Upper lobe of left lung (tissue), 6 donors: Measurements from ENCODE around the gene NEK10. TPM values are rescaled to one million over a fixed set of nuclear protein-coding genes. Genes with fewer than 3 reads are reported as not detected.

Experiments
- ATAC-seq, 2 donors: fragments of 200-7000 bp; cut with Tn5 transposase; one replicate each; pipeline ENCODE4 v1.9.1; 2022; ENCODE audit warnings: mild to moderate bottlenecking in 2 of 2, moderate library complexity in 2 of 2; ENCODE audit not compliant: low FRiP score in 2 of 2
- DNase-seq, 2 donors: peaks; one replicate each; pipeline ENCODE4 v3.0.0-alpha.2; 2019 to 2020
- H3K27ac ChIP-seq, 4 donors: fragments of 200-600 bp; sonication (generic); one replicate each; pipeline ENCODE4 v1.5.1; 2016 to 2019
- H3K27me3 ChIP-seq, 4 donors: fragments of 200-600 bp; sonication (generic); one replicate each; pipeline ENCODE4 v1.5.1; 2017 to 2019
- H3K36me3 ChIP-seq, 4 donors: fragments of 200-600 bp; sonication (generic); one replicate each; pipeline ENCODE4 v1.5.1; 2016 to 2019
- H3K4me1 ChIP-seq, 4 donors: fragments of 200-600 bp; sonication (generic); one replicate each; pipeline ENCODE4 v1.5.1; 2018 to 2019
- H3K4me3 ChIP-seq, 4 donors: fragments of 200-600 bp; sonication (generic); one replicate each; pipeline ENCODE4 v1.5.1; 2017 to 2019; ENCODE audit warnings: mild to moderate bottlenecking in 2 of 4, moderate library complexity in 1 of 4
- H3K9me3 ChIP-seq, 4 donors: fragments of 200-600 bp; sonication (generic); one replicate each; pipeline ENCODE4 v1.5.1; 2018 to 2019
- EP300 ChIP-seq, 4 donors: sonication (generic); formaldehyde crosslinking; IDR thresholded peaks; one replicate each; pipeline ENCODE4 v1.5.1; 2017; ENCODE audit warnings: antibody characterized with exemption in 4 of 4, control low read depth in 2 of 4
- POLR2A ChIP-seq, 4 donors: fragments of 450-650 bp; IDR thresholded peaks; one replicate each; pipeline ENCODE4 v1.5.1; 2016 to 2017; ENCODE audit warnings: antibody characterized with exemption in 4 of 4, mild to moderate bottlenecking in 2 of 4
- POLR2AphosphoS5 ChIP-seq, 2 donors: sonication (generic); formaldehyde crosslinking; IDR thresholded peaks; one replicate each; pipeline ENCODE4 v1.5.1; 2017; ENCODE audit warnings: antibody characterized with exemption in 2 of 2
- WGBS, 2 donors: methylation state at CpG; one replicate each; pipeline ENCODE4 v1.1.5; 2017 to 2018; 5-methylcytosine and 5-hydroxymethylcytosine counted together
- total RNA-seq, 6 donors: library from RNA; depleted of rRNA in 4 of 6; stranded (reverse); fragments of >200 nt in 4 of 6; gene quantifications; one replicate each; pipeline versions ENCODE4 v1.1.0 to v1.2.1, GENCODE V29; 2016 to 2021
- TF ChIP-seq, protein P1 (sequence below), 6 experiments: fragments of 450-650 bp in 4 of 6; fragments of 200-600 bp in 2 of 6; sonication (generic) in 2 of 6; IDR thresholded peaks; one replicate each; pipeline ENCODE4 v1.5.1; 2016 to 2019; ENCODE audit warnings: antibody characterized with exemption in 6 of 6
- donor health status: DM: no; HTN: no; CAD: no; lungs with moderate emphysema.
- donor health status: DM: no; HTN: yes; CAD: no; lungs with severe emphysema.

Gene NEK10
- total RNA-seq, 6 donors from 2014 or later, result 0.29 to 85.3 (median 12.1) TPM

DNA sequence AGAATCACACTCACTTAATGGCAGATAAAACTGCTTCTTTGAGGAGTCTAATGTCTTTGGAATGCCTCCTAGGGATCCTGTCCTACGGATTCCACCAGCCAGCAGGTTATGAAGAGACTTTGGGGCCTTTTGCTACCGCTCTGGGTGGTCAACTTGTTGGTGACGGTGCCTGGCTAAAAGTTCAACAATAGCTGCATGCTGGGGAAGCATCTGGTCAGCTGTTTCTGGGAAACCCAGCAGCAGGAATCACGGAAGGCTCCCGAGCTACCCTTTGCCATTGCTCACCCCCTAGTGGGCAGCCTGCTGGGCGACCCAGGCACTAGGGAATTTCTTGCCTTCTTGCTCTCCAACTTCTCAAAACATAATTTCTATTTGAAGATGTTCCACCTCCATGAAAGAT lies 263.3 kb downstream of the NEK10 start:
- 83 to 92% methylated on average over 6 of the region's 6 CpGs for WGBS, 2 donors
- H3K4me3 ChIP-seq, result no peak overlapping the region
- no peak for DNase-seq
- no peaks in the 10 kb centered on the region for H3K9me3 ChIP-seq
- TF ChIP-seq, protein P1, sequence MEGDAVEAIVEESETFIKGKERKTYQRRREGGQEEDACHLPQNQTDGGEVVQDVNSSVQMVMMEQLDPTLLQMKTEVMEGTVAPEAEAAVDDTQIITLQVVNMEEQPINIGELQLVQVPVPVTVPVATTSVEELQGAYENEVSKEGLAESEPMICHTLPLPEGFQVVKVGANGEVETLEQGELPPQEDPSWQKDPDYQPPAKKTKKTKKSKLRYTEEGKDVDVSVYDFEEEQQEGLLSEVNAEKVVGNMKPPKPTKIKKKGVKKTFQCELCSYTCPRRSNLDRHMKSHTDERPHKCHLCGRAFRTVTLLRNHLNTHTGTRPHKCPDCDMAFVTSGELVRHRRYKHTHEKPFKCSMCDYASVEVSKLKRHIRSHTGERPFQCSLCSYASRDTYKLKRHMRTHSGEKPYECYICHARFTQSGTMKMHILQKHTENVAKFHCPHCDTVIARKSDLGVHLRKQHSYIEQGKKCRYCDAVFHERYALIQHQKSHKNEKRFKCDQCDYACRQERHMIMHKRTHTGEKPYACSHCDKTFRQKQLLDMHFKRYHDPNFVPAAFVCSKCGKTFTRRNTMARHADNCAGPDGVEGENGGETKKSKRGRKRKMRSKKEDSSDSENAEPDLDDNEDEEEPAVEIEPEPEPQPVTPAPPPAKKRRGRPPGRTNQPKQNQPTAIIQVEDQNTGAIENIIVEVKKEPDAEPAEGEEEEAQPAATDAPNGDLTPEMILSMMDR (IDR thresholded peaks at IDR 0.05), result no peak
- TF ChIP-seq EP300 (IDR thresholded peaks at IDR 0.05), result no peak
- no peak for TF ChIP-seq POLR2A (IDR thresholded peaks at IDR 0.05)
- no peak for TF ChIP-seq POLR2AphosphoS5 (IDR thresholded peaks at IDR 0.05)
- H3K36me3 ChIP-seq, result no peaks in the 10 kb centered on the region
- H3K27me3 ChIP-seq, result no peaks in the 10 kb centered on the region
- no peak for ATAC-seq
- H3K27ac ChIP-seq, result no peak overlapping the region
- H3K4me1 ChIP-seq, result no peaks in the 10 kb centered on the region

DNA sequence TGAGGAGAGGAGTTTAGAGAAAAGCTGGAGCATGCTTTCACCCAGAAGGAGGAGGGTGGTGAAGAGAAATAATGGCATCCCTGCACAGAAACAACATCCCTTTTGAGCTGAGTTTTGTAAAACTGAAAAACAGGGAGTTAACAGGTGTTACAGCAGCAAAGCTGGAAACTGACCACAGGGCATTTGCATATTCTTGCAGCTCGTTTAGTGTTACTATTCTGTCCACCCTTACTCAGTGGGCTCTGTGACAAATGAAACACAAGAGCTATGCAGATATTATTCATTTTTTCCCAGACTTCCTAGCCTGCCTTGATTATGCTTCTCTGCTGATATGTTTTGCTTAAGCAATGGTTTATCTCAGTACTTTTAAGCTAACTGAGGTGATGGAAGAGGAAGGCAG lies 272.0 kb downstream of the NEK10 start:
- H3K4me3 ChIP-seq, result no peak overlapping the region
- no peaks in the 10 kb centered on the region for H3K27me3 ChIP-seq
- ATAC-seq, result no peak
- DNase-seq, result no peak
- H3K27ac ChIP-seq, result no peak overlapping the region
- H3K36me3 ChIP-seq, result no peaks in the 10 kb centered on the region
- TF ChIP-seq EP300 (IDR thresholded peaks at IDR 0.05) (no peak), POLR2AphosphoS5 (IDR thresholded peaks at IDR 0.05) (no peak), POLR2A (IDR thresholded peaks at IDR 0.05) (no peak)
- TF ChIP-seq, protein P1 (IDR thresholded peaks at IDR 0.05), result no peak
- H3K4me1 ChIP-seq, result no peaks in the 10 kb centered on the region
- WGBS, 2 donors, result 63 to 64% methylated on average over 1 of the region's 1 CpG
- H3K9me3 ChIP-seq, result no peaks in the 10 kb centered on the region

DNA sequence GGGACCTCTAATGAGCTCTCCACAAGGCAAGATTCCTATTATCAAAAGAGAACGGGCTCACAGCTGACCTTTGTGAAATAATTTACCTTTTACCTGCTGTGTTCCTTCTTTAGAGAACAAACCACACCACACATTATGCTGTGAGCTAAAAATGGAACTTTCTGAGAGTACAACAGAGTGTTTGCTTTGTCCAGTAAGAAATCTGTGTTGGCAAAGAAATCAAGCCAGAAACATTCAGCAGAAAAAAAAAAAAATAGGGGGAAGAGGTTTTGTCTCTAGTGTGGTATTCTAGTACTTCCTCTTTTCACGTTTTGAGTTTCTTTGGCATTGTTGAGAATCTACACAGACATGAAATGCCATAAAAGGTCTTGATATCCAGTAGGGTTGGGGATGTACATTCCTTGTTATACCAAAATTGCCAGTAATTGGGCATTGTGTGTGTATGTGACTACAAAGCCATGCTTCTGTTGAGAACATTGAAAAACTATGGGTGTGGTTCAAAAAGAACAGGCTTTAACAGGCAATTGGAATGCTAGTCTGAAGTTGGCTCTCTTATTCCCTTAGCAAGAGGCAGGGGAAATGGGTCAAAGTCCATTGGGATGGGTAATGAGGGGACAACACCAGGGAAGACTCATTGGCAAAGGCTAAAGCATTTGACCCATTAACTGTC lies 273.5 kb downstream of the NEK10 start:
- DNase-seq (no peak), ATAC-seq (no peak)
- no peak for TF ChIP-seq EP300 (IDR thresholded peaks at IDR 0.05)
- TF ChIP-seq, protein P1 (IDR thresholded peaks at IDR 0.05), result no peak
- H3K9me3 ChIP-seq, result no peaks in the 10 kb centered on the region
- no peaks in the 10 kb centered on the region for H3K27me3 ChIP-seq
- 31 to 44% methylated on average over 2 of the region's 2 CpGs for WGBS, 2 donors
- no peaks in the 10 kb centered on the region for H3K4me1 ChIP-seq
- no peaks in the 10 kb centered on the region for H3K36me3 ChIP-seq
- H3K4me3 ChIP-seq, result no peak overlapping the region
- H3K27ac ChIP-seq, result no peak overlapping the region

DNA sequence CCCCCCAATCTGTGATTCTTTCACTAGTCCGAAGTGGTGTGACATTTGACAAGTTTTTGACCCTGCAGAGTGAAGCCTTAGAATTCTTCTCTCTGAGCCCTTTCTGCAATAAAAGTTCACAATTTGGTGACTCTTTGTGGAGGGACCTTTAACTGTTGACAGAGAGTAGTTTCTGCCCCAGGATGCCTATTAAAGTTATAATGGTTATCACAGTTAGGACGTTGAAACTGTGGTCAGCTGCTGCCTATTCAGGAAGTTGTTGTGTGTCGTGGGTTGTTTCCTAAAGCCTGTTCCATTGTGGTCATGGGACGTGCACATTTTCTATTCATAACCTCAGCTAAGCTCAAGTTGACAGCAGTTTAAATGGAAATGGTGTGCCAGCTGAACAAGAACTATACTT lies 274.5 kb downstream of the NEK10 start:
- Histone ChIP-seq H3K9me3 (no peaks in the 10 kb centered on the region), H3K27me3 (no peaks in the 10 kb centered on the region), H3K4me3 (no peak overlapping the region), H3K36me3 (no peaks in the 10 kb centered on the region), H3K27ac (no peak overlapping the region), H3K4me1 (no peaks in the 10 kb centered on the region)
- no peak for DNase-seq
- TF ChIP-seq, protein P1 (IDR thresholded peaks at IDR 0.05), result no peak
- TF ChIP-seq POLR2A (IDR thresholded peaks at IDR 0.05), result no peak
- no peak for TF ChIP-seq EP300 (IDR thresholded peaks at IDR 0.05)
- TF ChIP-seq POLR2AphosphoS5 (IDR thresholded peaks at IDR 0.05), result no peak
- ATAC-seq, result no peak
- 20 to 46% methylated on average over 4 of the region's 4 CpGs for WGBS, 2 donors

DNA sequence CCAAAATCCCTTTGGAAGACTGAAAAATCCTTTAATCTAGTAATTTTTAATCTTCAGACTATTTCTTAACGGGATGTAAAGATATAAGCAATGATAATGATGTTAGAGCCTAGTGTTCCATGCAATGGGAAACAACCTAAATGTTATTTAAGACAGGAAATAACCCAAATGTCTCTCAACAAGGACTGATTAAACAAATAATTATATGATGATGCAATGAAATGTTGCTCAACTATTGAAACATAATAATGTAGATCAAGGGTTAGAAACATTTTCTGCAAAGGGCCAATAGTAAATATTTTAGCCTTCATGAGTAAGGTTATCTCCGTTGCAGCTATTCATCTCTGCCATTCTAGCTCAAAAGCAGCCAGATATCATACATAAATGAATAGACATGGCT lies 275.4 kb downstream of the NEK10 start:
- Histone ChIP-seq H3K27ac (no peak overlapping the region), H3K36me3 (no peaks in the 10 kb centered on the region), H3K27me3 (no peaks in the 10 kb centered on the region), H3K4me1 (no peaks in the 10 kb centered on the region), H3K4me3 (no peak overlapping the region), H3K9me3 (no peaks in the 10 kb centered on the region)
- TF ChIP-seq EP300 (IDR thresholded peaks at IDR 0.05) (no peak), POLR2AphosphoS5 (IDR thresholded peaks at IDR 0.05) (no peak), POLR2A (IDR thresholded peaks at IDR 0.05) (no peak)
- TF ChIP-seq, protein P1 (IDR thresholded peaks at IDR 0.05), result no peak
- no peak for DNase-seq
- 35 to 39% methylated on average over 2 of the region's 2 CpGs for WGBS, 2 donors
- ATAC-seq, result no peak
